BLaER1 treated with 17β-estradiol and CSF1 and Interleukin-3, amounts not matched to agents 10 nM and 100 nM (cell line): ENCODE results near the gene IL1RN.
A peak's percentile ranks its signal among the peaks of the same experiment; 100 is the strongest.
"Not testable (repeated sequence)": the region's sequence is repeated elsewhere in the genome, so short reads cannot be mapped to it uniquely, and the experiment has no call there.

Source experiments
- H3K27ac ChIP-seq, 11 experiments: shearing (Covaris generic); formaldehyde crosslinking; 2 replicates each; pipeline ENCODE4 v1.8.1; 2022
- H3K27me3 ChIP-seq, 11 experiments: shearing (Covaris generic); formaldehyde crosslinking; 2 replicates each; pipeline ENCODE4 v1.8.1; 2022
- H3K36me3 ChIP-seq, 11 experiments: shearing (Covaris generic); formaldehyde crosslinking; 2 replicates each; pipeline ENCODE4 v1.8.1; 2022
- H3K4me1 ChIP-seq, 10 experiments: shearing (Covaris generic); formaldehyde crosslinking; 2 replicates each; pipeline ENCODE4 v1.8.1; 2022
- H3K4me2 ChIP-seq, 11 experiments: shearing (Covaris generic); formaldehyde crosslinking; 2 replicates each; pipeline ENCODE4 v1.8.1; 2022
- H3K4me3 ChIP-seq, 10 experiments: shearing (Covaris generic); formaldehyde crosslinking; 2 replicates each; pipeline ENCODE4 v1.8.1; 2022
- H3K9ac ChIP-seq, 11 experiments: shearing (Covaris generic); formaldehyde crosslinking; 2 replicates each; pipeline ENCODE4 v1.8.1; 2022
- H3K9me3 ChIP-seq, 11 experiments: shearing (Covaris generic); formaldehyde crosslinking; replicated peaks in 1 of 11; 2 replicates each; pipeline ENCODE4 v1.8.1; 2022
- H4K20me1 ChIP-seq, 11 experiments: shearing (Covaris generic); formaldehyde crosslinking; 2 replicates each; pipeline ENCODE4 v1.8.1; 2022
- Cebpa-rat ChIP-seq, 11 experiments: shearing (Covaris generic); IDR thresholded peaks; 2 replicates each; pipeline ENCODE4 v1.8.1; 2022

Gene IL1RN

GRCh38 chr2:113085542-113085941, 41.9 kb upstream of the IL1RN start:
- no peaks in the 10 kb centered on the region for H3K27me3 ChIP-seq
- peak overlapping the region in 2 of 11 experiments; percentile 19 to 29; a peak in 3 of 22 replicates for H3K4me2 ChIP-seq
- H3K9me3 ChIP-seq: no peaks in the 10 kb centered on the region
- H3K27ac ChIP-seq: no peak overlapping the region
- no peak overlapping the region for H3K9ac ChIP-seq
- H3K36me3 ChIP-seq: no peaks in the 10 kb centered on the region
- H4K20me1 ChIP-seq: no peaks in the 10 kb centered on the region
- no peak overlapping the region for H3K4me3 ChIP-seq
- no peak for TF ChIP-seq Cebpa-rat (IDR thresholded peaks at IDR 0.05)
- peaks cover 0 to 72% (median 4%) of the 10 kb centered on the region in 10 experiments; a peak in 9 of 20 replicates for H3K4me1 ChIP-seq

GRCh38 chr2:113088213-113088992, 39.0 kb upstream of the IL1RN start:
- H3K9me3 ChIP-seq: no peaks in the 10 kb centered on the region
- no peaks in the 10 kb centered on the region for H3K27me3 ChIP-seq
- no peak overlapping the region for H3K4me3 ChIP-seq
- TF ChIP-seq Cebpa-rat (IDR thresholded peaks at IDR 0.05): no peak
- H3K9ac ChIP-seq: no peak overlapping the region
- peaks cover 0 to 71% (median 4%) of the 10 kb centered on the region in 10 experiments; a peak in 9 of 20 replicates for H3K4me1 ChIP-seq
- H3K36me3 ChIP-seq: no peaks in the 10 kb centered on the region
- H3K4me2 ChIP-seq: peak overlapping the region in 2 of 11 experiments; percentile 21 to 57; a peak in 4 of 22 replicates
- H3K27ac ChIP-seq: no peak overlapping the region
- no peaks in the 10 kb centered on the region for H4K20me1 ChIP-seq

- Histone ChIP-seq H3K9me3 (peaks cover 0 to 9% (median 5%) of the 10 kb centered on the region in 11 experiments; a peak in 9 of 22 replicates), H3K36me3 (no peaks in the 10 kb centered on the region), H3K27me3 (no peaks in the 10 kb centered on the region), H3K4me2 (peak overlapping the region in 5 of 11 experiments; percentile 29 to 85 (median 61); a peak in 9 of 22 replicates), H3K9ac (no peak overlapping the region), H3K27ac (peak overlapping the region in 1 of 11 experiments; percentile 37; a peak in 3 of 22 replicates), H3K4me1 (peaks cover 0 to 56% (median 4%) of the 10 kb centered on the region in 10 experiments; a peak in 9 of 20 replicates), H4K20me1 (no peaks in the 10 kb centered on the region), H3K4me3 (no peak overlapping the region)
- TF ChIP-seq Cebpa-rat (IDR thresholded peaks at IDR 0.05): no peak
These were observed 37.5 kb upstream of the IL1RN start for GRCh38 chr2:113089916-113090315.

- peaks cover 0 to 17% (median 10%) of the 10 kb centered on the region in 11 experiments; a peak in 12 of 22 replicates for H3K9me3 ChIP-seq
These were observed 36.0 kb upstream of the IL1RN start for GRCh38 chr2:113091231-113091896.

GRCh38 chr2:113092864-113093612, 34.4 kb upstream of the IL1RN start:
- TF ChIP-seq Cebpa-rat (IDR thresholded peaks at IDR 0.05): no peak

More at GRCh38 chr2:113091231-113091896, 36.0 kb upstream of the IL1RN start:
- no peak for TF ChIP-seq Cebpa-rat (IDR thresholded peaks at IDR 0.05)
- Histone ChIP-seq H3K4me2 (peak overlapping the region in 2 of 11 experiments; percentile 65 to 85; a peak in 4 of 22 replicates), H3K36me3 (no peaks in the 10 kb centered on the region), H3K27me3 (no peaks in the 10 kb centered on the region), H3K27ac (no peak overlapping the region), H3K9ac (no peak overlapping the region), H3K4me1 (peaks cover 0 to 48% (median 4%) of the 10 kb centered on the region in 10 experiments; a peak in 9 of 20 replicates), H3K4me3 (no peak overlapping the region), H4K20me1 (no peaks in the 10 kb centered on the region)

GRCh38 chr2:113093613-113093977, 33.8 kb upstream of the IL1RN start:
- H3K27me3 ChIP-seq: no peaks in the 10 kb centered on the region
- H3K9me3 ChIP-seq: peaks cover 3 to 32% (median 16%) of the 10 kb centered on the region in 11 experiments; a peak in 17 of 22 replicates
- no peak overlapping the region for H3K9ac ChIP-seq
- no peak for TF ChIP-seq Cebpa-rat (IDR thresholded peaks at IDR 0.05)
- peak overlapping the region in 1 of 11 experiments; percentile 7; a peak in 1 of 22 replicates for H3K4me2 ChIP-seq
- H3K4me3 ChIP-seq: no peak overlapping the region
- no peaks in the 10 kb centered on the region for H3K36me3 ChIP-seq
- H4K20me1 ChIP-seq: no peaks in the 10 kb centered on the region
- no peak overlapping the region for H3K27ac ChIP-seq
- peaks cover 0 to 61% (median 4%) of the 10 kb centered on the region in 10 experiments; a peak in 9 of 20 replicates for H3K4me1 ChIP-seq

More at GRCh38 chr2:113092864-113093612, 34.4 kb upstream of the IL1RN start:
- Histone ChIP-seq H3K9me3 (peaks cover 3 to 27% (median 16%) of the 10 kb centered on the region in 11 experiments; a peak in 16 of 22 replicates), H3K9ac (no peak overlapping the region), H4K20me1 (no peaks in the 10 kb centered on the region), H3K4me1 (peaks cover 0 to 61% (median 4%) of the 10 kb centered on the region in 10 experiments; a peak in 9 of 20 replicates), H3K27me3 (no peaks in the 10 kb centered on the region), H3K4me2 (peak overlapping the region in 1 of 11 experiments; percentile 7; a peak in 1 of 22 replicates), H3K36me3 (no peaks in the 10 kb centered on the region), H3K4me3 (no peak overlapping the region), H3K27ac (no peak overlapping the region)

- H3K4me1 ChIP-seq: peaks cover 0 to 34% (median 0%) of the 10 kb centered on the region in 10 experiments; a peak in 7 of 20 replicates
- not testable (repeated sequence) for H3K9ac ChIP-seq, H4K20me1 ChIP-seq, H3K36me3 ChIP-seq, H3K4me3 ChIP-seq, H3K27me3 ChIP-seq
- H3K4me2 ChIP-seq: peak overlapping the region in 3 of 11 experiments; percentile 18 to 52 (median 23); a peak in 4 of 22 replicates
- H3K9me3 ChIP-seq: peaks cover 8 to 39% (median 19%) of the 10 kb centered on the region in 11 experiments; a peak in 19 of 22 replicates
- H3K27ac ChIP-seq: peak overlapping the region in 2 of 11 experiments; percentile 29 to 50; a peak in 2 of 22 replicates
These were observed 31.1 kb upstream of the IL1RN start for GRCh38 chr2:113096306-113096705.

- Histone ChIP-seq H3K27ac (peak overlapping the region in 2 of 11 experiments; percentile 29 to 50; a peak in 2 of 22 replicates), H3K9me3 (peaks cover 8 to 41% (median 19%) of the 10 kb centered on the region in 11 experiments; a peak in 19 of 22 replicates), H3K4me2 (peak overlapping the region in 3 of 11 experiments; percentile 18 to 52 (median 23); a peak in 4 of 22 replicates), H3K4me1 (peaks cover 0 to 26% (median 0%) of the 10 kb centered on the region in 10 experiments; a peak in 7 of 20 replicates)
- H3K27me3 ChIP-seq, H3K4me3 ChIP-seq, H4K20me1 ChIP-seq, H3K36me3 ChIP-seq, H3K9ac ChIP-seq: not testable (repeated sequence)
These were observed 30.4 kb upstream of the IL1RN start for GRCh38 chr2:113096842-113097618.
